A549 (cell line): Measurements from ENCODE around the gene SPECC1.

Experiments
- EP300 ChIP-seq, 2 experiments: fragments of >200 bp; sonication (Bioruptor Twin); formaldehyde crosslinking; IDR thresholded peaks; 2 replicates in 1 of 2; 3 replicates in 1 of 2; pipeline ENCODE4 v1.6.1; 2016 to 2017
- PHF8 ChIP-seq: fragments of 200-600 bp; sonication (generic); IDR thresholded peaks from 2 replicates; pipeline ENCODE4 v1.6.1; 2016; ENCODE audit warnings: low read depth, mild to moderate bottlenecking, antibody characterized with exemption, moderate library complexity, borderline replicate concordance
- POLR2A ChIP-seq: IDR thresholded peaks from 2 replicates; pipeline ENCODE4 v1.6.1; 2012; ENCODE audit warnings: mild to moderate bottlenecking, low read length
- RAD21 ChIP-seq, 2 experiments: fragments of >200 bp in 1 of 2; sonication (Bioruptor Twin) in 1 of 2; formaldehyde crosslinking in 1 of 2; IDR thresholded peaks in 1 of 2; conservative IDR thresholded peaks in 1 of 2; 2 replicates in 1 of 2; 3 replicates in 1 of 2; pipeline ENCODE4 v1.6.1; 2012 to 2018; ENCODE audit warnings: inconsistent platforms in 1 of 2
- ZC3H11A ChIP-seq: fragments of 450-650 bp; IDR thresholded peaks from 2 replicates; pipeline ENCODE4 v1.6.1; 2014; ENCODE audit warnings: antibody characterized with exemption, mild to moderate bottlenecking
- TF ChIP-seq, protein P1 (sequence below): fragments of >200 bp; sonication (Bioruptor Twin); formaldehyde crosslinking; IDR thresholded peaks from 3 replicates; pipeline ENCODE4 v1.5.1; 2016
- TF ChIP-seq, protein P2 (sequence below): fragments of >200 bp; sonication (Bioruptor Twin); formaldehyde crosslinking; IDR thresholded peaks from 3 replicates; pipeline ENCODE4 v1.6.1; 2016

DNA sequence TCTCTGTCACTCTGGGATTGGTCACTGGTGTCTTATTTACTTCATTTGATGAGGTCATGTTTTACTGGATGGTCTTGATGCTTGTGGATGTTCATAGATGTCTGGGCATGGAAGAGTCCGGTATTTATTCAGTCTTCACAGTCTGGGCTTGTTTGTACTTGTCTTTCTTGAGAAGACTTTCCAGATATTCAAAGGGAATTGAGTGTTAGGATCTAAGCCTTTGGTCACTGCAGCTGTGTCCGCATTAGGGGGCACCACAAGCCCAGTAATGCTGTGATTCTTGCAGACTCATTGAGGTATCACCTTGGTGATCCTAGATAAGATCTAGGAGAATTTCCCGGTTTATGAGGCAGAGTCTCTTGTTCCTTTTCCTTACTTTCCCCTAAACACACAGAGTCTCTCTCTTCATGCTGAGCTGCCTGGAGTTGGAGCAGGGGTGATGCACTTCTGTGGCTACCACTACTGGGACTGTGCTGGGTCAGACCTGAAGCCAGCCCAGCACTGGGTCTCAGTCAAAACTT is 214.7 kb downstream of the SPECC1 start:
- TF ChIP-seq, protein P1, sequence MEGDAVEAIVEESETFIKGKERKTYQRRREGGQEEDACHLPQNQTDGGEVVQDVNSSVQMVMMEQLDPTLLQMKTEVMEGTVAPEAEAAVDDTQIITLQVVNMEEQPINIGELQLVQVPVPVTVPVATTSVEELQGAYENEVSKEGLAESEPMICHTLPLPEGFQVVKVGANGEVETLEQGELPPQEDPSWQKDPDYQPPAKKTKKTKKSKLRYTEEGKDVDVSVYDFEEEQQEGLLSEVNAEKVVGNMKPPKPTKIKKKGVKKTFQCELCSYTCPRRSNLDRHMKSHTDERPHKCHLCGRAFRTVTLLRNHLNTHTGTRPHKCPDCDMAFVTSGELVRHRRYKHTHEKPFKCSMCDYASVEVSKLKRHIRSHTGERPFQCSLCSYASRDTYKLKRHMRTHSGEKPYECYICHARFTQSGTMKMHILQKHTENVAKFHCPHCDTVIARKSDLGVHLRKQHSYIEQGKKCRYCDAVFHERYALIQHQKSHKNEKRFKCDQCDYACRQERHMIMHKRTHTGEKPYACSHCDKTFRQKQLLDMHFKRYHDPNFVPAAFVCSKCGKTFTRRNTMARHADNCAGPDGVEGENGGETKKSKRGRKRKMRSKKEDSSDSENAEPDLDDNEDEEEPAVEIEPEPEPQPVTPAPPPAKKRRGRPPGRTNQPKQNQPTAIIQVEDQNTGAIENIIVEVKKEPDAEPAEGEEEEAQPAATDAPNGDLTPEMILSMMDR = no peak
- TF ChIP-seq POLR2A = no peak
- TF ChIP-seq ZC3H11A = no peak
- TF ChIP-seq, protein P2, sequence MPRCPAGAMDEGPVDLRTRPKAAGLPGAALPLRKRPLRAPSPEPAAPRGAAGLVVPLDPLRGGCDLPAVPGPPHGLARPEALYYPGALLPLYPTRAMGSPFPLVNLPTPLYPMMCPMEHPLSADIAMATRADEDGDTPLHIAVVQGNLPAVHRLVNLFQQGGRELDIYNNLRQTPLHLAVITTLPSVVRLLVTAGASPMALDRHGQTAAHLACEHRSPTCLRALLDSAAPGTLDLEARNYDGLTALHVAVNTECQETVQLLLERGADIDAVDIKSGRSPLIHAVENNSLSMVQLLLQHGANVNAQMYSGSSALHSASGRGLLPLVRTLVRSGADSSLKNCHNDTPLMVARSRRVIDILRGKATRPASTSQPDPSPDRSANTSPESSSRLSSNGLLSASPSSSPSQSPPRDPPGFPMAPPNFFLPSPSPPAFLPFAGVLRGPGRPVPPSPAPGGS = no peak
- TF ChIP-seq RAD21 (conservative IDR thresholded peaks at IDR 0.05 in 1 of 2, IDR thresholded peaks at IDR 0.05 in 1 of 2) = no peak
- TF ChIP-seq PHF8 = no peak
- no peak for TF ChIP-seq EP300 (IDR thresholded peaks at IDR 0.05)
